Omental fat pad (tissue), 4 donors: ENCODE results near the gene TRAPPC2L. TPM values are rescaled to one million over a fixed set of nuclear protein-coding genes. Genes with fewer than 3 reads are reported as not detected.

Experiments used
- ATAC-seq: fragments of 150-250 bp; one replicate; pipeline ENCODE4 v1.9.1; 2016; ENCODE audit warnings: mild to moderate bottlenecking, moderate library complexity; ENCODE audit not compliant: low FRiP score
- DNase-seq: peaks from one replicate; pipeline ENCODE4 v3.0.0-alpha.2; 2019; ENCODE audit warnings: low spot score
- total RNA-seq, 4 donors: library from RNA; depleted of rRNA; stranded (reverse); fragments of >200 nt; gene quantifications; one replicate each; pipeline ENCODE4 v1.1.0, GENCODE V29; 2016
- TF ChIP-seq, protein P1 (sequence below), 3 donors: fragments of 450-650 bp; IDR thresholded peaks; one replicate each; pipeline ENCODE4 v1.5.1; 2016 to 2017; ENCODE audit warnings: antibody characterized with exemption in 3 of 3, mild to moderate bottlenecking in 3 of 3, moderate library complexity in 2 of 3

TRAPPC2L gene
- total RNA-seq, 4 donors from 2014 or later = 25.3 to 49.4 (median 39.7) TPM

DNA sequence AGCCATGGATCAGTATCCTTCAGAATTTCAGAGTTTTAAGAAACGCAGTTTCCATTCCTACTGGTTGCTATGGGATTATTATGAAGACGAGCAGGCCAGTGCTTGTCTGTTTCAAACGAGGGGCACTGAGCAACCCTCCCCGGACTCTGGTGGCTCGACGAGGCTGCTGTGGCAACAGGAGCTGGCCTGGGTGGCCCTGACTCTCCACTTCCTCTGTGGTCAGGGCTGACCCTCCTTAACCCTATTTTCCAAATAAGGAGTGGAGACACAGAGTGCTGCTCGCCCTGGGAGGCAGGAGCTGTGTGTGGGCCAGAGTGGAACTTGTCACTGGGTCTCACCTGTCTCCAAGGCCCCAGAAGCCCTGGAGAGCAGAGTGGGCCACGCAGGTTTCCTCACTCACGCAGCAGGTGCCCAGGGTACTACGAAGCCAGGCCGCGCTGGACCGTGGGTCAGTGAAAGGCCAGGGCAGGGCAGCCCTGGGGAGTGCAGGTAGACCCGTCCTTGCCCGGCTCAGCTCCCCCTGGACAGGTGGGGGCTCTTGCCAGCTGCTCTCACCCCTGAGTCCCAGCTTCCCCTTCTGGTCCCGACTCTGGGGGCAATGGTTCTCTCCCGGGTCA lies 3.5 kb upstream of the TRAPPC2L start:
- TF ChIP-seq, protein P1, sequence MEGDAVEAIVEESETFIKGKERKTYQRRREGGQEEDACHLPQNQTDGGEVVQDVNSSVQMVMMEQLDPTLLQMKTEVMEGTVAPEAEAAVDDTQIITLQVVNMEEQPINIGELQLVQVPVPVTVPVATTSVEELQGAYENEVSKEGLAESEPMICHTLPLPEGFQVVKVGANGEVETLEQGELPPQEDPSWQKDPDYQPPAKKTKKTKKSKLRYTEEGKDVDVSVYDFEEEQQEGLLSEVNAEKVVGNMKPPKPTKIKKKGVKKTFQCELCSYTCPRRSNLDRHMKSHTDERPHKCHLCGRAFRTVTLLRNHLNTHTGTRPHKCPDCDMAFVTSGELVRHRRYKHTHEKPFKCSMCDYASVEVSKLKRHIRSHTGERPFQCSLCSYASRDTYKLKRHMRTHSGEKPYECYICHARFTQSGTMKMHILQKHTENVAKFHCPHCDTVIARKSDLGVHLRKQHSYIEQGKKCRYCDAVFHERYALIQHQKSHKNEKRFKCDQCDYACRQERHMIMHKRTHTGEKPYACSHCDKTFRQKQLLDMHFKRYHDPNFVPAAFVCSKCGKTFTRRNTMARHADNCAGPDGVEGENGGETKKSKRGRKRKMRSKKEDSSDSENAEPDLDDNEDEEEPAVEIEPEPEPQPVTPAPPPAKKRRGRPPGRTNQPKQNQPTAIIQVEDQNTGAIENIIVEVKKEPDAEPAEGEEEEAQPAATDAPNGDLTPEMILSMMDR (IDR thresholded peaks at IDR 0.05) = no peak
- ATAC-seq = no peak
- DNase-seq = no peak

GRCh38 chr16:88854306-88855111 lies 2.4 kb upstream of the TRAPPC2L start:
- no peak for DNase-seq
- TF ChIP-seq, protein P1 (IDR thresholded peaks at IDR 0.05) = no peak
- ATAC-seq = no peak

DNA sequence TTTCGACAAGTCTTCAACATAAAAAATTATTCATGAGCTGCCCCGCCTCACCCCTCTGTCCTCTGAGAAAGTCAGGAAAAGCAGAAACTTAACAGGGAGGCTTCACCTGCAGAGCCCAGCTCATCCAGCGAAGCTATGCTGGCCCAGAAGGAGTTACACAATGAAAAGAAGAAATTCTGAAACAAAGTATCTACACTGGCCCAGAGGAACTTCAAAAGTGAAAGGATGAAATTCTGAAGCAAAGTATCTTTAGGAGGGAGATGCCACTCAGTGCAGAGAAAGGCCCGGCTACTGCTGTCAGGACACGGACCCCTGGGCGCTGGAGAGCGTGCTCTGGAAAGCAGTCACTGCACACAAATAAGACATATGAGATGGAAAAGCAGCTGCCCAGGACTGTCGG lies 1.8 kb upstream of the TRAPPC2L start:
- DNase-seq (no peak), ATAC-seq (no peak)
- TF ChIP-seq, protein P1 (IDR thresholded peaks at IDR 0.05) = no peak

DNA sequence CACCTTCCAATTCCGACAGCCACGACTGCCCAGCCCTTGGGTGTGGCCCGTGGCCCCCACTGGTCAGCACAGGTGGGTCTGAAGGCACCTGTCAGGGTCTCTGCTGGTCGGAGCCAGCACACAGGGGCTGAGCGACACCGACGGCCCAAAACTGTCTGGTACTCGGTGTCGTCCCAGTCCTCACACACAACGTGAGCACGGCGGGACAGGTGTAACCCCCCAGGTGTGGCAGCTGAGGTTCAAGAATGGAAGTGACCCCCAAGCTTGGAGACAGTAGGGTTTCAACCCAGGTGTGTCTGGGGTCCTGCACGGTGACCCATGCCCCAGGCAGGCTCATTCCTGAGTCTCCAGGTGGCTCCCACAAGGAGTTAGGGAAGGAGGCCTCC lies 1.2 kb upstream of the TRAPPC2L start:
- ATAC-seq = no peak
- TF ChIP-seq, protein P1 (IDR thresholded peaks at IDR 0.05) = no peak
- DNase-seq = no peak

DNA sequence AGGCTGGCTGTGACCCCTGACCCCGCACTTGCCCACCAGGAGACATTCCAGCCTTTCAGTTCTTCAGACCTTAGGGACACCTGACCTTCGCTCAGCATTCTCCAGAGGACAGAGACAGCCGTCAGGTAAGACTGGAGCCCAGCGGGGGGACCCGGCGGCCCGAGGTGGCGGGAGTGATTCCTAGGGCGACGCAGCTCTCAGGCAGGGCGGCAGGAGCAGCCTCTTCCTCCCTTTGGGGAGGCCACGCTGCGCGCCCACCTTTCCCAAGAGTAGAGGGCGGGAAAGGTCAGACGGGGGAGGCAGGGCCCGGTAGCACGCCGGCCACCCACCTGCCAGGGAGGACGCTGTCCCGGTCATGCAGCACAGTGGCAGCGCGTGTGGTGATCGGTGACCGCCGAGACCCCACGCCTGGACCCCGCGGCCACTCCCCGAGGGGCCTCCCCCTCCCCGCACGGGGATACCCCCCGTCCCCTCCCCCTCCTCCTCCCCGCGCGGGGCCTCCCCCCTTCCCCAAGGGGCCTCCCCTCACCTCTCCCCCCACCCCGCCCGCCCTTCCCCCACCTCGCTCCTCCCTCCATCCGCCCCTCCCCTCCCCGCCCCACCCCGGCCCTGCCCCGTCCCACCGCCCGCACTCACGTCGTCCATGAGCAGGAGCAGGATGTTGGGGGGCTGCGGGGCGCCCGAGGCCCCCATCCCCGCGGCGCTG lies 652 bp upstream of the TRAPPC2L start:
- TF ChIP-seq, protein P1 (IDR thresholded peaks at IDR 0.05) = no peak
- no peak for DNase-seq
- peak; percentile 43 for ATAC-seq

DNA sequence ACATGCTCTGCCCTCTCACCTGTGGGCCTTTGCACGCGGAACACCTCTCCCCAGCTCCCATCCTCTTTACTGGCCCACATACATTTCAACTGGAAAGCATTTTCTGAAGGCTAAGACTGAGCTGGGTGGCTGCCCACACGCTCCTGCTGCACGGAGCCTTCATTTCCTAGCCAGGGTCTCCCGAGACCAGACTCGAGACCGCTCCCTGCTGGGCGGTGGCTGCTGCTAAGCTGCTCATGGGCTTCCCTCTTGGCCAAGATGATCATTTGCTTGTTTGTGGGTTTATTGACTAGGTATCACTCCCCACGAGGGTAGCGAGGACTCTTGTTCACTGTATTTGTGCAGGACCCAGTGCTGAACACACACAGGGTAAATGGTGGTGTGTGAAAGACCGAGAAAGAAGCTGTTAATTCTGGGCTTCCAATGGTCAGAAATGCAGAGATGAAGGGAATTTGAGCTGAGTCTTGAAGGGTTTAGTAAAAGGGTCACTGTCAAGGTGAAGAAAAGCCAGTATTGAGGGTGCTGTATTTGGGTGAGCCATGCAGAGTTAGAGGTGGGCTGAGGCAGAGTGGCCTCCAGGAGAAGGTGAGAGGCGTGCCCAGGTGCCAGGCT lies 907 bp downstream of the TRAPPC2L start:
- DNase-seq (peak; percentile 41), ATAC-seq (peak; percentile 23)
- TF ChIP-seq, protein P1 (IDR thresholded peaks at IDR 0.05) = no peak
